Left hindlimb (tissue), 1 donor: ENCODE measurements around the gene CRYBB2.
"Not testable (repeated sequence)": the region's sequence is repeated elsewhere in the genome, so short reads cannot be mapped to it uniquely, and the experiment has no call there.

Source experiments
- DNase-seq: peaks from one replicate; pipeline ENCODE4 v3.0.0-alpha.2; 2018

The CRYBB2 gene

DNA sequence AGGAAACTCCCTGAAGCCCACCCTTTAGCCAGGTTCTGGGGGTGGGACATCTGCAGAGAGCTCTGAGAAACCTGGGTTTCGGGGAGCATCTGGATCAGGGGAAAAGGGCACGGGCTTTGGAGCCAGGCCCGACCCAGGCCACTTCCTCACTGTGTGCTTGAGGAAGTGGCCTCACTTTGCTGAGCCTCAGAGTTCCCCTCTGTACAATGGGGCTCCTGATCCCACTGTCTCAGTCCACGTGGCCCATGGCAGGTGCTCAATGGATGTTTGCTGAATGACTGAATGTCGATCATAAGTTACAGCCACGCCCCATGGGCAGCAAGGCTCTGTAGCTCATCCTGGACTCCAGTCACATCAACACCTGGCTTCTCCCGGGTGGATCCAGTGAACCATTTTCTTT lies 18.5 kb upstream of the CRYBB2 start:
- DNase-seq: no peak

DNA sequence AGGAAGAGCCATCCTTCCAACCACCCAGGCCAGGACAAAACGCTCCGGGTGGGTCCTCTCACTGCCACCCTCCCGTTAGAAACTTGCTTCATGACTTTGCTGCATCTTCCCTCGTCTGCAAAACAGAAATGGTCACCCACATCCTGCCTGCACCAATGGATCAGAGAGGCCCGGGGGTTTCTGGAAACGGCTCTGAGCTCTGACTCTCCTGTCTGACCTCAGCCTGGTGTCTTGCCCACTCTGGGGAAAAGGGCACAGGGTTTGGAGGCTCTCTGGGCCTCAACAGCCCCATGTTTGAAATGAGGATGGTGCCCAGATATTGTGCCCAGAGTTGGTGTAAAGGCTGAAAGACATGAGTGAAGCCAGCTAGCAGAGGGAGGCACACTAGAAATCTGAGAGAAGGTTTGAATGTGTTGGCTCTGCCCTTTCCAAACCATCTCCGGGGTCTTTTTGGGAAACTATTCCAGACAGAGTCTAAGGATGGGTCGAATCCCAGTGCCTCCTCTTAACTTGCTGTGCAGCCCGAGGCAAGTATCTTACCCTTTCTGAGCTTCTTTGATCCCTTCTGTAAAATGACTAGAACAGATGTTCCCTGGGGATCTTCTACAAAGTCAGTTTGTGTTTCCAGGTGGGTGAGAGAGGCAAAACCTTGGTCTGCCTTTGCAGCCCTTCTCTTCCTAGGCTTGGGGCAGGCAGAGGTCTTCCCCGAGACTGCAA lies 17.7 kb upstream of the CRYBB2 start:
- no peak for DNase-seq

DNA sequence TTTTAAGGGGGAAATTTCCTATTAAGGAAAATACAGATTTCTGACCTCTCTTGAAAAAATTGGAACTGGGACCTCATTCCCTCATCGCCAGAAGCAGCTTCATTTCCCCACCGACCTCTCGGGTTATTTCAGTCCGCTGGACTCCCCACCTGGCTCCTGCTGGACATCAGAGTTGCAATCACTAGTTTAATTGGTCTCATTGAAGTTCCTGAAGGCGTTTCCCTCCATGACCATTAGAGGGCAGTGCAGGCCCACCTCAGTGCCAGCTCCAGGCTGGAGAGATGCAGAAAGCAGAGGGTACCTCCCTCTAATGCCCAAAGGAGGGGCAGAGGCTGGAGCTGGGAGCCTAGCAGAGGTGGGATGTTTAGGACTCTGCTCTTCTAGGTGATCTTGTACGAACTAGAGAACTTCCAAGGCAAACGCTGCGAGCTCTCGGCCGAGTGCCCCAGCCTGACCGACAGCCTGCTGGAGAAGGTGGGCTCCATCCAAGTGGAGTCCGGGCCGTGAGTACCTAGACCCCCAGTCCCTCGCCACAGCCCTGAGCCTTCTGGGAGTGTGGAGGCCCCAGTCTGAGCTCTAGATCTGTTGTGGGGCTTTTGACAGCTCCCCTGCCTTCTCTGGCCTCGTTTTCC lies 17.0 kb upstream of the CRYBB2 start:
- DNase-seq: peak; percentile 48

DNA sequence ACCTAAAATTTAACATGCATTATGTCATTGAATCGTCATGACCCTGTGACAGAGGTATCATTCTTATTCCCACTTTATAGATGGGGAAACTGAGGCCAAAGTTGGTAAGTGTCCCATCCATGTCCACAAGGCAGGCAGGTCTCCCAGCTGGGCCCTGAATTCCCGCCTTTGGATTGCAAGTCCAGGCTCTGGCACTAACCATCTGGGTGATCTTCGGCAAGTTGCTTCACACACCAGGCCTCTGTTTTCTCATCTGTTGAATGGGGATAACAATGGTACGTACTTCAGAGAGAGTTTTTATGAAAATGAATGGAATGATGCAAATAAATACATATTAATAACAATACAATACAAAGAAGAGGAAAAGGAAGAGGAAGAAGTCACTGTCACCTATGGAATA lies 16.4 kb upstream of the CRYBB2 start:
- no peak for DNase-seq

DNA sequence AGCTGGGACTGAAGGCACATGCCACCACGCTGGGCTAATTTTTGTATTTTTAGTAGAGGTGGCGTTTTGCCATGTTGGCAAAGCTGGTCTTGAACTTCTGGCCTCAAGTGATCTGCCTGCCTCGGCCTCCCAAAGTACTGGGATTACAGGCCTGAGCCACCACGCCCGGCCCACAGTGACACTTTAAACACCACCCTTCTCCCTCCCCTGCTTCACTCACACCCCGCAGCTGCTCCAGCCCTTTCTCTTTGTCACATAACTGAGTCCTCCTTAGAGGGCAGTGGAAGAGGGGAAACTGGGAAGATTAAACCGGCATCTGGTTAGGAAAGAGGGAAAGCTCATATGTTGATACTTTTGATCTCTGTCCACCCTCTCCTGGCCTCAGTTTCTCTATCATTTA lies 14.9 kb upstream of the CRYBB2 start:
- not testable (repeated sequence) for DNase-seq

DNA sequence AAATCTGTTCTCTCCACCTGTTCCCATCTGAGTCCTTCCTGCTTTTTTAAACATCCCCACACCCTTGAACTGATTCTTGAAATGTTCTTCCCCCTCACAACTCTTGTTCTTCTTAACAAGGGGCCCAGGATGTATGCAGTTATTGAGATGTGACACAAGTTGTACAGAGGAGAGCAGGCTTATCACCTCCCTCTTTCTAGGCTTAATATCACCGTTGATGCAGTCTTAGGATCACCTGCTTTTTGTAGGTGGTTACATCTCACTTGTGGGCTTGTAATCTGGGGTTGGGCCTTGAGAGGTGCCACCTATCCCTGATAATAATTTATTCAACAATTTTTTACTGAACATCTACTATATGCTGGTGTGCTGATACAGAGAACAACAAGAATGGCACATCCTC lies 13.6 kb upstream of the CRYBB2 start:
- no peak for DNase-seq

DNA sequence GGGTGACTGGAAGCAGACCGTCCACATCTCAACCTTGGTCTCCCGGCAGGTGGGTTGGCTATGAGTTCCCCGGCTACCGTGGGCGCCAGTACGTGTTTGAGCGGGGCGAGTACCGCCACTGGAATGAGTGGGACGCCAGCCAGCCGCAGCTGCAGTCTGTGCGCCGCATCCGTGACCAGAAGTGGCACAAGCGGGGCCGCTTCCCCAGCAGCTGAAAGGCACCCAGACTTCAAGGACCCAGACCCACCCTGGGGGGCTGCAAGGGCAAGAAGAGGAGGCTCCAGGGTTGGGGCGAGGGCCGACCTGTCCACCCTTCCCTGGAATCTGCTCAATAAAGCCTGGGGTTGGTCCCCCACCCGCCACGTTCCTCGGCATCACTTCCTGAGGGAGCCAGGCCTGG lies 12.4 kb upstream of the CRYBB2 start:
- DNase-seq: no peak

DNA sequence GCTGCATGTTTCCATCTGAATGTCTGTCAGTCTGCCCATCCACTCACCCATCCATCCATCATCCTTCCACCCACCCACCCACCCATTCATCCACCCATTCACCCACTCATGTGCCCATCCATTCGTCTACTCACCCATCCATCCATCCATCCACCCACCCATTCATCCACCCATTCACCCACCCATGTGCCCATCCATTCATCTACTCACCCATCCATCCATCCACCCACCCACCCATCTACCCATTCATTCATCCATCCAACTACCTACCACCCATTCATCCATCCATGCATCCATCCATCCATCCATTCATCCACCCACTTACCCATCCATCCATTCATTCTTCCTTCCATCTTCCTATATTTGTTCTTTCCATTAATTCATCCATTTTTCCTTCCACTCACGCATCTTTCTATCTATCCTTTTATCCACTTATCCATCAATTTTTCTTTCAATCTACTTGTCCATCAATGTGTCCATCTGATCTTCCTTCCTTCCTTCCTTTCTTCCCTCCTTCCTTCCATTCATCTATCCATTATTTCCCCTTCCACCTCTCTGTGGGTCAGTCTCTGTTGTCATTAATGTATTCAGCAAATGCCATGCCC lies 11.8 kb upstream of the CRYBB2 start:
- no peak for DNase-seq

DNA sequence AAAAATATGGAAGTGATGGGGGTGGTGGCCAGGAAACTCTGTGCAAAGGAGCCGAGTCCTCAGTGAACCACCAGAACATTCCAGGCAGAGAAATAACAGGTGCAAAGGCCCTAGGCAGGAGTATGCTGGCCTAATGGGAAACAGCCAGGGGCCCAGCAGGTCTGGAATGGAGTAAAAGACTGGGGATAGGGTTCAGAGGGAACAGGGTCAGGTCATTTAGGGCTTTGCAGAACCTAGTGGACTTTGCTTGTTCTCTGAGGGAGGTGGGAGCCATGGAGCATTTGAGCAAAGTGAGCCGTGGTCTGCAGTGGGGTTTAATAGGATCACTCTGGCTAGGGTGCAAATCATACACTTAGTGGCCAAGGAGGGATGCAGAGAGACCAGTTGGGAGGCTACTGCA lies 11.1 kb upstream of the CRYBB2 start:
- no peak for DNase-seq

DNA sequence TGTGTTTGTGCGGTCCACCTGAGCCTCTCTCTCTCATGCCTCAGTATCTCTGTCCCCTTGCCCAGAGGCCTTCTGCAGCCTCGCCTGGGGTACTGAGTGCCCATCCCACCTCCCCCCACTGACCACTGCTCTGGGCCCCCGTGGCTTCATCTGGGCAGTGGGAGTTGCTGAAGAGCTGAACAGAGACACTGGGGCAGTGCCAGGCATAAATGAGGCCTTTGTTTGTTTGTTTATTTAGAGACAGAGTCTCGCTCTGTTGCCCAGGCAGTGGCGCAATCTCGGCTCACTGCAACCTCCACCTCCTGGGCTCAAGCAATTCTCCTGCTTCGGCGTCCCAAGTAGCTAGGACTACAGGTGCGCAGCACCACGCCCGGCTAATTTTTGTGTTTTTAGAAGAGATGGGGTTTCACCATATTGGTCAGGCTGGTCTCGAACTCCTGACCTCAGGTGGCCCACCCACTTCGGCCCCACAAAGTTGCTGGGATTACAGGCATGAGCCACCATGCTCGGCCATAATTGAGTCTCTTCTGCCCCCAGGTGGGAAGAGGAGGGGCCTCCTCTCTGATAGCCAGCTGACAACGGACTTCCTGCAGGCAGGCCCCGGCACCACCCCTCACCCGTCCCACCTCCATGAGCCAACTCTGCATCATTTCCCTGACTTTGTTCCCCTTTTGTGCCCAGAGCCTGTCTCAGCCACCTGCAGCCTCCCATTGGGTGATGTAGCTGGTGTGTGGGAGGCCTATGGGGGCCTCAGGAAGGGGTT lies 10.5 kb upstream of the CRYBB2 start:
- DNase-seq: no peak

DNA sequence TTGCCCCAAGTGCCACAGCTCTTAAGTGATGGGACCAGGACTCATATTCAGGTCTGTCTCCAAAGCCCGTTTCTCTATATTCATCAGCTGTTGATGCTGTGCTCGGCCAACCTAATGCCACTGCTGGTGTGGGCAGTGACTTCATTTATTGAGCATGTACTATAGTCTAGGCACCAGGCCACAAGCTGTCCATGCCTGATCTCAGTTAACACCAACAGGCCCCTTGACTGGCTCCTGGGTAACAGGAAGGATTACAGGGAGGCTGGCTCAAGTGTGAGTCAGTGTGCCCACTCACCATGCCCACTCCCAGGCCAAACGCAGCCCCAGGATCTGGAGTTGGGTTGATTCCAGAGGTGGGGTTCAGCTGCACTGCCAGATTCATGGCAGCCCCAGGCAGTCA lies 8.6 kb upstream of the CRYBB2 start:
- DNase-seq: no peak

DNA sequence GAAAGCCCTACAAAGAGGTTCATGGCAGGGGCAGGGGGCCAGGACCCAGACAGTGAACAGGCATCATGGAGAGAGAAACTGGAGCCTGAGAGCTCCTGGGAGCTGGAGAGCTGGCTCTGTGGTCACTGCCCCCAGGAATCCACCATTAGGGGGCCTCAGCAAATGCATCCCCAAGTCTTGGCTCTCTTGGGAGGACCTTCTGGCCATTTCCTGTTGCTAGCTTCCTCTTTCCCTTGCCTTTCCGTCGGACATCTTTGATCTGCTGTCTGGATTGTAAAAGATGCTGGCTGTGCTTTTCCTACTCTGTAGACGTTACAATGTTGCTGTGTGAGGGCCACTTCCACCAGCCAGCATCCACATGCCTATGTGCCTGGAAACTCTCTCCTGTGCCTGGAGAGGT lies 7.1 kb upstream of the CRYBB2 start:
- DNase-seq: no peak

DNA sequence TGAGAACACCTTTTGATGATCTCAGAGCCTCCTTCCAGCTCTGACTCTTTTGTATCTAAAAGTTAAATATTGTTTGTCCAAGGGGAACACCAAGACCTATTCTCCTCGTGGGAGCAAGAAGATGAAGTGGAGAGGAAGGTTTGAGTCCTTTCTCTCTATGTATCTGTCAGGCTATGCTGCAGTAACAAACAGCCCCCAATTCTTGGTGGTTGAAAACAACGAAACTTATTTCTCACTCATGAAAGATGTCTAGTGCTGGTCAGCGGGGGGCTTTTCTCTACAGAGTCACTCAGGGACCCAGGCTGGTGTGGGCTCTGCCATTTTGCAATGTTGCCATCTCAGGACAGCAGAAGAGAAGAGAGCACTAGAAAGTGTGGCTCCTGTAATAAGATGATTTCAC lies 6.2 kb upstream of the CRYBB2 start:
- no peak for DNase-seq

DNA sequence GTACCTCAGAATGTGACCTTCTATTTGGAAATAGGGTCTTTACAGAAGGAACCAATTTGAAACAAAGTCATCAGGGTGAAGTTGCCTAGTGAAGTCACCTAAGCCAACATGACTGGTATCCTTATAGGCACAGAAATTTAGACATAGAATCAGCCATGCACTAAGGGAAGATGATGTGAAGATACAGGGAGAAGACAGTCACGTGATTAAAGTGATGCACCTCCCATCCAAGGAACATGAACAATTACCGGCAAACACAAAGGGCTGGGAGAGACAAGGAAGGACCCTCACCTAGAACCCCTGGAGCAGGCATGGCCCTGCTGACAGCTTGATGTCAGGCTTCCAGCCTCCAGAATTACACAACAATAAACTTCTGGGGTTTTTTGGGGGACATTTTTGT lies 3.2 kb upstream of the CRYBB2 start:
- DNase-seq: no peak

DNA sequence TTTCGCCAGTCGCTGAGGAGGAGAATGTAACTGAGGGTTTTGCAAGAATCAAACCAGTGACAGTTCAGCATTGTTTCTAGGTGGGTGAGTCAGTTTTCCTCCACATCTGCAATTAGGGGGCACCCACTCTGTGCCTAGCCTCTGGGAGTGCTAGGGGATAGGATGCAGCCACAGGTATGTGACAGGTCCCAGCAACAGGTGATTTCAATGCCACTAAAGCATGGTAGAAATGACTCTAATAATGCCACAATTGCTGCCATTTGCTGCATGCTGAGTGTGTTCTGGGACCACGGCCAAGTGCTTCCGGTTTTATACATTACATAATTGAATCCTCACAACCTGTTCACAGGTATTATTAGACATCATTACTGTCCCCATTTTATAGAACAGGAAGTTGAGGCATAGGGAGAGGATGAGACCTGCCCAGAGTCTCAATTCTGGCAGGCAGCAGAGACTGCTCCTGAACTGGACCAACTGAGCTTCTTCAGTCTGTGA lies 556 bp downstream of the CRYBB2 start:
- DNase-seq: no peak

DNA sequence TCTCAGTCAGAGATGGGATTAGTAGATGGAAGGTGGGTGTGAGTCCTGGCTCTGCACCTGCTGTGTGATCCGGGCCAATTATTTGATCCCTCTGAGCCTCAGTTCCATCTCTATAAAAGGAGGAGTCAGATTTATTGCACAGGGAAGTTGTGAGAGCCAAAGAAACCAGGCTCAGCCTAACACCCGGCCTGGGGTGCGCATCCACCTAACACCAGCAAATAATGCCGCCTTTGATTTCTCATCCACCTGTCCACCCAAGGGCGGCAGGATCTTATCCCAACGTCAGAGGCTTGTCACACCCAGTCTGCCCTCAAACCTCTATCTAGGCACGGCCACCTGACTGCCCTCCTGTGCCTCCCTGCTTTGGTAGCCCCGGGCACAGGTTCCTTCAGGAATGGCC lies 2.4 kb downstream of the CRYBB2 start:
- no peak for DNase-seq

DNA sequence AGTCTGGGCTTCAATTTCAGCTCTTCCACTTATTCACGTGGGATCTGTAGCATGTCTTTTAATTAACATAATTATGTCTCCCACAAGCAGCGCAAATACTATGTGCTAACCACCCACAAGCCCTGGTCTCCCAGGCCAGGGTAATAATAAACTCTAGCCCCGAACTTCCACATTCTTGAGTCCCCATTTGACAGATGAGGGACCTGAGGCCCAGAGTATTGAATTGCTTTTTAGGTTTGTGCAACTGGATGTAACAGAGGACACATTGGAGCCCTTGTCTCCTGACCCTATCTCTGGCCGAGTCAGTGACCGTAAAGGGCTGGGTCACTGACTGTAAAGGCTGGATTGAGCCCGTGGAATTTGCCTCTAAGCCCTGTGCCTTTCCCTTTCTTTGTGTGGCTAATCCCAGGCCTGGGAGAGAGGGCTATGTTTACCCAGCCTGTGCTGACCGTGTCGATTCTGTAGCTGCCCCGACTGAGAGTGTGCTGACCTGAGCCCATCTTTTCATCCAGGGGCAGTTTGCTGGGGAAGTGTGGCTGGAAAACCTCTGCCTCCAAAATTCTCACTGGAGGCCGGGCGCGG lies 3.9 kb downstream of the CRYBB2 start:
- DNase-seq: no peak

DNA sequence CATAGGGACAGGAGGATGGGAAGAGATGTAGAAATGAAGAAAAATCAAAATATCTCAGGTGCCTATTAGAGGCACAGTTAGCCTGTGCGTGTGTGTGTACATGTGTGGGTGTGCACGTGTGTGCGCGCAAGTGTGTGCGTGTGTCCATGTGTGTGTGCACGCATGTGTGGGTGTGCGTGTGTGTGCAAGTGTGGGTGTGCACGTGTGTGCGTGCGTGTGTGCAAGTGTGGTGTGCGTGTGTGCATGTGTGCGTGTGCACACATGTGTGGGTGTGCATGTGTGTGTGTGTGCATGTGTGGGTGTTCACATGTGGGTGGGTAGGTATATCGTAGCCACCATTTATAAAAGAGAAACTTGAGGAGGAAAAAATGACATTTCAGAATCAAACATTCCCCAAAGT lies 9.4 kb downstream of the CRYBB2 start:
- DNase-seq: no peak

DNA sequence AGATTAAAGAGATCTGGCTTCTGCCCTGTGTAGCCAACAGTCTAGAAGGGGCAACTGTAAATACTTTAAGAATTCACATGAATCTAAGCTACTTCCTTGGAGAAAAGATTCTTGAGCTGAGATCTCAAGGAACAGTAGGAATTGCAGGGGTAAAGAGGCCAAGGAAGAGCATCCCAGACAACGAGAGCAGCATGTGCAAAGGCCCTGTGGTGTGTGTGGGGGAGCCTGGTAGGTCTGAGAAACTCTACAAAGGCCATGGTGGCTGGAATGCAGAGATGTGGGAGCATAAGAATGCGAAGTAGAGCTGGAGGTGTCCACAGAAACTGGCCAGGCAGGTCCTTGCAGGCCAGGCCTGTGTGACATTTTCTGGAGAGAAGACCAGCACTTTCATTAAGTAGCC lies 11.3 kb downstream of the CRYBB2 start:
- DNase-seq: not testable (repeated sequence)

DNA sequence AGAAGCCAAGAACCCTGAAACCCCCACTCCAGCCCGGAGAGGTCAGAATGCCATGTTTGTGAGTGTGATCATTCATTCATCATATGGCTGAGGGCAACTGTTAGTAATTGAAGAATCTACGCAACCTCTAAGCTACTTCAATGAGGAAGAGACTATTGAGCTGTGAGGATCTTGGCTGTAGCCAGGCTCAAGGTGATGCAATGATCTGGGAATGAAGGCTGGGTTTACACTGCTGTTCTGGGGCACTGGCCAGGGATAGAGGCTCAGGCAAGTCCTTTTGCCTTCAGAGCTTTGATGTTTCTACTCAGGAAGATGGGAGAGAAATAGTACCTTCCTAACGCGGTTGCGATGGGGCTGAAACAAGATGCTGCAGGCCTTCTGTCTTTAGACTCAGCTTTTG lies 12.9 kb downstream of the CRYBB2 start:
- no peak for DNase-seq

DNA sequence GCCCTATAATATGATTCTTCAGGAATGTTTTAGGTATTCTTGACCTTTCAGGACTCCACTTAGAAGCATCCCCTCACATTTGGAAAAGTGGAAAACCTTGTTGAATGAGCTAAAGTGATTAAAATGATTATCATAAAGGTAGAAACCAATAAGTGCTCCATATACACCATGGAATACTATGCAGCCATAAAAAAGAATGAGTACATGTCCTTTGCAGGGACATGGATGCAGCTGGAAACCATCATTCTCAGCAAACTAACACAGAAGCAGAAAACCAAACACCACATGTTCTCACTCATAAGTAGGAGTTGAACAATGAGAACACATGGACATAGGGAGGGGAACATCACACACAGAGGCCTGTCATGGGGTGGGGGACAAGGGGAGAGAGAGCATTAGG lies 14.3 kb downstream of the CRYBB2 start:
- not testable (repeated sequence) for DNase-seq

DNA sequence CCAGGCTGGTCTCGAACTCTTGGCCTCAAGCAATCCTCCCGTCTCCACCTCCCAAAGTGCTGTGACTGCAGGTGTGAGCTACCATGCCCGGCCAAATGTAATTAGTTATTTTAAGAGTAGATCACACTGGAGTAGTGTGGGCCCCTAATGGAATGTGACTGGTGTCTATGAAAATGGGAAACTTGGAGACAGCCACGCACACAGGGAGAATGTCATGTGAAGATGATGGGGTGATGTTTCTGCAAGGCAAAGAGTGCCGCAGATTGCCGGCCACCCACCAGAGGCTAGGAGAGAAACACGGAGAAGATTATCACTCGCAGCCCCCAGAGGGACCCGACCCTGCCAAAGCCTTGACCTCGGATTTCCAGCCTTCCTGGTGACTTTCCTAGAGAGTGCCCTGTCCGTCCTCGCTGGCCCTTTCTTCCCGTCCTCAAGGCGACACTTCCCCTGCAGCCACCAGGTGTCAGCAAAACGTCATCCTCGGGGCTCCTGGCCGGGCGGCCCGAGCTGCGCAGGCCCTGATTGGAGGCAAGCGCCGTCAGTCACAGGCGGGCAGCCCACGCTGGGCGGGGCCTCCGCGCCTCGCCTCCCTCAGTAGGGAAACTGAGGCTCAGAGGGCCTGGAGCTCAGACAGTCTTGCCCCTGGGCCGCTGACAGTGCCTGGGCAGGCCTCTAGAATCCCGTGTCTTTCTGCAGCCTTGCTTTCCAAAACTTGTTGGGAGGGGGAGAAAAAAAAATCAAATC lies 16.3 kb downstream of the CRYBB2 start:
- peak; percentile 79 for DNase-seq

DNA sequence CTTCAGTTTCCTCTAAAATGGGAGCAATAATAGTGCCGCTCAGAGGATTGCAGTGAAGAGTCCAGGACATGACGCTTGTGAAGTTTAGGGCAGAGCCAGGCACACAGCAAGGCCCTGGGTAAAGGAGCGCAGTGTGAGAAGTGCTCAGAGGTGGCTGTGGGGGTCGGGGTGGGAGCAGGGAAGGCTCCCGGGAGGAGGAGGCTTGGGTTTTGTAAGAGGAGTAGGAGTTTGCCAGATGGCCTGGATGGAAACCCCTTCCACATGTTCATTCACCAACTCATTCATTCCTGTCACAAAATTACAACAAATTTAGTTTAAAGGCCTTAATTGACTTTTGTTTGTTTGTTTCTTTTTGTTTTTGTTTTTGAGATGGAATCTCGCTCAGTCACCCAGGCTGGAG lies 17.0 kb downstream of the CRYBB2 start:
- no peak for DNase-seq
